K562 (cell line): ENCODE results near the gene GORASP2. TPM values are rescaled to one million over a fixed set of nuclear protein-coding genes. Genes with fewer than 3 reads are reported as not detected.

Experiments used
- BRCA1 ChIP-seq, 2 experiments: fragments of 450-650 bp in 1 of 2; sonication (generic) in 1 of 2; formaldehyde crosslinking in 1 of 2; IDR thresholded peaks; 2 replicates each; pipeline versions ENCODE4 v1.5.0 to v1.6.1; 2017 to 2020; ENCODE audit warnings: mild to moderate bottlenecking in 1 of 2, missing genetic modification reagents in 1 of 2
- CCAR2 ChIP-seq: fragments of 200-400 bp; formaldehyde crosslinking; IDR thresholded peaks from 2 replicates; pipeline ENCODE4 v1.6.1; 2017; ENCODE audit warnings: mild to moderate bottlenecking, low read depth, low read length
- CHD4 ChIP-seq: fragments of 200-600 bp; sonication (generic); IDR thresholded peaks from 3 replicates; pipeline ENCODE4 v1.6.1; 2012; ENCODE audit warnings: low read depth, mild to moderate bottlenecking, mixed read lengths, low read length, inconsistent platforms; ENCODE audit not compliant: insufficient read depth, insufficient replicate concordance, poor library complexity, severe bottlenecking
- COPS2 ChIP-seq: fragments of 450-650 bp; conservative IDR thresholded peaks from 2 replicates; pipeline ENCODE4 v1.6.1; 2016; ENCODE audit warnings: mild to moderate bottlenecking, moderate library complexity
- ELF2 ChIP-seq: fragments of 250-450 bp; sonication (Bioruptor Pico); IDR thresholded peaks from 2 replicates; pipeline ENCODE4 v1.5.0; 2021; ENCODE audit warnings: mild to moderate bottlenecking
- ETV5 ChIP-seq: sonication (generic); formaldehyde crosslinking; IDR thresholded peaks from 2 replicates; pipeline ENCODE4 v1.4.0; 2020; ENCODE audit warnings: low read depth, mild to moderate bottlenecking, missing genetic modification reagents
- EZH2 ChIP-seq: IDR thresholded peaks from 2 replicates; pipeline ENCODE4 v1.6.1; 2012; ENCODE audit warnings: low read depth, mild to moderate bottlenecking, inconsistent platforms, low read length, borderline replicate concordance
- IRF2 ChIP-seq: sonication (generic); formaldehyde crosslinking; IDR thresholded peaks from 2 replicates; pipeline ENCODE4 v1.8.1; 2022; ENCODE audit warnings: mild to moderate bottlenecking, missing genetic modification reagents
- NCOA1 ChIP-seq: fragments of 450-650 bp; IDR thresholded peaks from 2 replicates; pipeline ENCODE4 v1.6.1; 2016; ENCODE audit warnings: low read depth
- NR2C2 ChIP-seq, 2 experiments: fragments of 200-800 bp in 1 of 2; sonication (Bioruptor generic) in 1 of 2; sonication (generic) in 1 of 2; formaldehyde crosslinking in 1 of 2; IDR thresholded peaks; 2 replicates each; pipeline versions ENCODE4 v1.6.1 to v1.8.0; 2016 to 2022; ENCODE audit warnings: mild to moderate bottlenecking in 1 of 2, missing compliant biosample characterization in 1 of 2, missing genetic modification characterization in 1 of 2, missing genetic modification reagents in 1 of 2
- PCBP1 ChIP-seq: fragments of 200-400 bp; formaldehyde crosslinking; IDR thresholded peaks from 2 replicates; pipeline ENCODE4 v1.6.1; 2018; ENCODE audit warnings: mild to moderate bottlenecking, low read depth, low read length; ENCODE audit not compliant: poor library complexity, severe bottlenecking
- PHB ChIP-seq: fragments of 250-450 bp; sonication (Bioruptor Pico); IDR thresholded peaks from 2 replicates; pipeline ENCODE4 v1.5.0; 2021
- POLR2B ChIP-seq: fragments of 450-650 bp; IDR thresholded peaks from 2 replicates; pipeline ENCODE4 v1.6.1; 2018; ENCODE audit warnings: low read depth; ENCODE audit not compliant: partially characterized antibody
- SMARCB1 ChIP-seq: IDR thresholded peaks from 2 replicates; pipeline ENCODE4 v1.6.1; 2011; ENCODE audit warnings: improper control_type of control experiment, low read depth; ENCODE audit not compliant: insufficient read length
- SRSF7 ChIP-seq: fragments of 200-400 bp; formaldehyde crosslinking; optimal IDR thresholded peaks from 2 replicates; pipeline ENCODE3; 2017; ENCODE audit warnings: mild to moderate bottlenecking, low read depth, low read length
- SRSF9 ChIP-seq: fragments of 200-400 bp; formaldehyde crosslinking; IDR thresholded peaks from 2 replicates; pipeline ENCODE4 v1.6.1; 2017; ENCODE audit warnings: low read depth, low read length, borderline replicate concordance
- TAF1 ChIP-seq: IDR thresholded peaks from 2 replicates; pipeline ENCODE4 v1.6.1; 2011; ENCODE audit warnings: mild to moderate bottlenecking, low read length, moderate library complexity; ENCODE audit not compliant: insufficient read depth, control insufficient read depth, severe bottlenecking; ENCODE audit errors: extremely low read depth
- TCF7 ChIP-seq: sonication (generic); IDR thresholded peaks from 2 replicates; pipeline ENCODE4 v1.6.1; 2016; ENCODE audit warnings: antibody characterized with exemption, borderline replicate concordance
- ZNF263 ChIP-seq: sonication (generic); formaldehyde crosslinking; IDR thresholded peaks from 2 replicates; pipeline ENCODE4 v1.8.0; 2022; ENCODE audit warnings: mild to moderate bottlenecking, missing genetic modification reagents, borderline replicate concordance
- ZNF431 ChIP-seq: sonication (generic); formaldehyde crosslinking; IDR thresholded peaks from 2 replicates; pipeline ENCODE4 v1.8.0; 2022; ENCODE audit warnings: mild to moderate bottlenecking, missing genetic modification reagents
- polyA plus RNA-seq, 8 experiments: library from polyadenylated mRNA; depleted of rRNA in 4 of 8; stranded (reverse) in 5 of 8; unstranded in 3 of 8; fragments of >200 nt; fragmentation: Nextera tagmentation in 2 of 8; fragmentation: Illumina TruSeq in 1 of 8; extraction: Ambion mirVana in 2 of 8; extraction: Trizol in 1 of 8; gene quantifications; 2 replicates each; pipeline versions ENCODE4 v1.2.1 to v1.2.3, GENCODE V29; 2011 to 2014; ENCODE audit warnings: inconsistent platforms in 1 of 8, missing spikeins in 1 of 8
- total RNA-seq, 7 experiments: library from RNA; depleted of rRNA in 6 of 7; stranded (reverse); fragments of >200 nt in 6 of 7; fragmentation: Illumina TruSeq in 2 of 7; extraction: Trizol in 2 of 7; gene quantifications; 2 replicates each; pipeline versions ENCODE4 v1.2.1 to v1.2.3, GENCODE V29; 2011 to 2021; ENCODE audit warnings: low replicate concordance in 1 of 7
- TF ChIP-seq, protein P1 (sequence below): fragments of 250-450 bp; sonication (Bioruptor Pico); IDR thresholded peaks from 2 replicates; pipeline ENCODE4 v1.6.1; 2021; ENCODE audit warnings: mild to moderate bottlenecking
- TF ChIP-seq, protein P2 (sequence below): fragments of 450-650 bp; formaldehyde crosslinking; IDR thresholded peaks from 2 replicates; pipeline ENCODE4 v1.4.0; 2020; ENCODE audit warnings: mild to moderate bottlenecking, moderate library complexity
- TF ChIP-seq, protein P3 (sequence below): fragments of 150-350 bp; IDR thresholded peaks from 2 replicates; pipeline ENCODE4 v1.6.1; 2014; ENCODE audit warnings: low read depth, mild to moderate bottlenecking, low read length, borderline replicate concordance

The GORASP2 gene
- total and polyA plus RNA-seq, 9 of the 15 experiments (the other 6 are each of a cell fraction or from before 2014, with no cell fraction given), result 27.4 to 180 (median 59.6) TPM

DNA sequence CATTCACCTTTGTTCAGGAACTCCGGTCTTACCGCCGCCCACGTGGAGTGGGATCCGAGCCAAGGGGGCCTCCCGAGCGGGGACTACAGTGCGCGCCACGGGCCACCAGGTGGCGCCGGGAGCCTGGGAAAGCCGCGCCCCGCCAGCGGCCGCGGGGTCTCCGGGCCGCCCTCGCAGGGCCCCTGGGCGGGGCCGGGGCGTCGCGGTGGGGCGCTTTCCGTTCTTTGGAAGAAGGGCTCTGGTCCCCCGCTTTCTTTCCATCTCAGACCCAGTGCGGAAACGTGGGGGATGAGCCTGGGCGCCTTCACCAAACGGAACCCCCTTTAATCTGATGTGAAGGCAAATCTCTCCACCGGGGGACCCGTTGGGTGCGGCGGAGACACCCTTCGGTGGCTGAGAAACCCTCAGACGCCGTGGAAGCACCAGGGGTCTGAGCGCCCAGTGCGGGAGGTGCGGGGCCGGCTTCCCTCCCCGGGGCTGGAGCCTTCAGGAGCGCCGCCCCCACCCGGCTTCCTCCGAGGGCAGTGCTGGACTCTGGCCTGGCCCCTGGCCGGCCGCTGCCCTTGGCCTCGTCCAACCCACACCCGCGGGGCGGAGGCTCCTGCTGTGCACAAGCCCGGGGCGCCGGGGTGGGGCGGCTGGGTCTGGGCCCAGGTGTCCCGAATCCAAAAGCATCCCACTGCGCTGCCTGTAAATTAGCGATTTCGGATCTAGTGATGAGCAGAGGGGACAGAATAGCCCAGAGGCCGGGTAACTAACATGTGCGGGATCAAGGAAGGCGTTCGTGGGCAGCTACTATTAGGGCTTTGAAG is 44.6 kb downstream of the GORASP2 start (continued):
- TF ChIP-seq ELF2 (CRISPR knock-in tag) (no peak), COPS2 (no peak), TAF1 (peak; percentile 40), POLR2B (peak; percentile 64), IRF2 (CRISPR knock-in tag) (no peak), CHD4 (no peak), SRSF7 (no peak), ZNF263 (no peak), EZH2 (no peak), SRSF9 (no peak), NR2C2 (CRISPR knock-in tag; IDR thresholded peaks at IDR 0.05) (peak; percentile 53; the same call in 1 of the 2 replicates), NR2C2 (tag; IDR thresholded peaks at IDR 0.05) (peak; percentile 51), CCAR2 (no peak), PHB (no peak), NCOA1 (no peak), PCBP1 (peak; percentile 57), SMARCB1 (no peak), ETV5 (CRISPR knock-in tag) (no peak), BRCA1 (IDR thresholded peaks at IDR 0.05) (no peak), BRCA1 (CRISPR knock-in tag; IDR thresholded peaks at IDR 0.05) (no peak), ZNF431 (CRISPR knock-in tag) (no peak), TCF7 (no peak)
- TF ChIP-seq, protein P1, sequence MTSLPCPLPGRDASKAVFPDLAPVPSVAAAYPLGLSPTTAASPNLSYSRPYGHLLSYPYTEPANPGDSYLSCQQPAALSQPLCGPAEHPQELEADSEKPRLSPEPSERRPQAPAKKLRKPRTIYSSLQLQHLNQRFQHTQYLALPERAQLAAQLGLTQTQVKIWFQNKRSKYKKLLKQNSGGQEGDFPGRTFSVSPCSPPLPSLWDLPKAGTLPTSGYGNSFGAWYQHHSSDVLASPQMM (CRISPR knock-in tag), result no peak
- TF ChIP-seq, protein P2, sequence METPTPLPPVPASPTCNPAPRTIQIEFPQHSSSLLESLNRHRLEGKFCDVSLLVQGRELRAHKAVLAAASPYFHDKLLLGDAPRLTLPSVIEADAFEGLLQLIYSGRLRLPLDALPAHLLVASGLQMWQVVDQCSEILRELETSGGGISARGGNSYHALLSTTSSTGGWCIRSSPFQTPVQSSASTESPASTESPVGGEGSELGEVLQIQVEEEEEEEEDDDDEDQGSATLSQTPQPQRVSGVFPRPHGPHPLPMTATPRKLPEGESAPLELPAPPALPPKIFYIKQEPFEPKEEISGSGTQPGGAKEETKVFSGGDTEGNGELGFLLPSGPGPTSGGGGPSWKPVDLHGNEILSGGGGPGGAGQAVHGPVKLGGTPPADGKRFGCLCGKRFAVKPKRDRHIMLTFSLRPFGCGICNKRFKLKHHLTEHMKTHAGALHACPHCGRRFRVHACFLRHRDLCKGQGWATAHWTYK, result 0 out of 2 replicates have a peak, but pooled peaks have one; percentile 22
- TF ChIP-seq, protein P3, sequence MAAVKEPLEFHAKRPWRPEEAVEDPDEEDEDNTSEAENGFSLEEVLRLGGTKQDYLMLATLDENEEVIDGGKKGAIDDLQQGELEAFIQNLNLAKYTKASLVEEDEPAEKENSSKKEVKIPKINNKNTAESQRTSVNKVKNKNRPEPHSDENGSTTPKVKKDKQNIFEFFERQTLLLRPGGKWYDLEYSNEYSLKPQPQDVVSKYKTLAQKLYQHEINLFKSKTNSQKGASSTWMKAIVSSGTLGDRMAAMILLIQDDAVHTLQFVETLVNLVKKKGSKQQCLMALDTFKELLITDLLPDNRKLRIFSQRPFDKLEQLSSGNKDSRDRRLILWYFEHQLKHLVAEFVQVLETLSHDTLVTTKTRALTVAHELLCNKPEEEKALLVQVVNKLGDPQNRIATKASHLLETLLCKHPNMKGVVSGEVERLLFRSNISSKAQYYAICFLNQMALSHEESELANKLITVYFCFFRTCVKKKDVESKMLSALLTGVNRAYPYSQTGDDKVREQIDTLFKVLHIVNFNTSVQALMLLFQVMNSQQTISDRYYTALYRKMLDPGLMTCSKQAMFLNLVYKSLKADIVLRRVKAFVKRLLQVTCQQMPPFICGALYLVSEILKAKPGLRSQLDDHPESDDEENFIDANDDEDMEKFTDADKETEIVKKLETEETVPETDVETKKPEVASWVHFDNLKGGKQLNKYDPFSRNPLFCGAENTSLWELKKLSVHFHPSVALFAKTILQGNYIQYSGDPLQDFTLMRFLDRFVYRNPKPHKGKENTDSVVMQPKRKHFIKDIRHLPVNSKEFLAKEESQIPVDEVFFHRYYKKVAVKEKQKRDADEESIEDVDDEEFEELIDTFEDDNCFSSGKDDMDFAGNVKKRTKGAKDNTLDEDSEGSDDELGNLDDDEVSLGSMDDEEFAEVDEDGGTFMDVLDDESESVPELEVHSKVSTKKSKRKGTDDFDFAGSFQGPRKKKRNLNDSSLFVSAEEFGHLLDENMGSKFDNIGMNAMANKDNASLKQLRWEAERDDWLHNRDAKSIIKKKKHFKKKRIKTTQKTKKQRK, result no peak
